ENCODE results near the gene CAPNS1. TPM values are rescaled to one million over a fixed set of nuclear protein-coding genes. Genes with fewer than 3 reads are reported as not detected.
"Not testable (repeated sequence)": the region's sequence is repeated elsewhere in the genome, so short reads cannot be mapped to it uniquely, and the experiment has no call there.

CAPNS1 gene
- total RNA-seq, 1 donor from 2014 or later = 103 TPM

DNA sequence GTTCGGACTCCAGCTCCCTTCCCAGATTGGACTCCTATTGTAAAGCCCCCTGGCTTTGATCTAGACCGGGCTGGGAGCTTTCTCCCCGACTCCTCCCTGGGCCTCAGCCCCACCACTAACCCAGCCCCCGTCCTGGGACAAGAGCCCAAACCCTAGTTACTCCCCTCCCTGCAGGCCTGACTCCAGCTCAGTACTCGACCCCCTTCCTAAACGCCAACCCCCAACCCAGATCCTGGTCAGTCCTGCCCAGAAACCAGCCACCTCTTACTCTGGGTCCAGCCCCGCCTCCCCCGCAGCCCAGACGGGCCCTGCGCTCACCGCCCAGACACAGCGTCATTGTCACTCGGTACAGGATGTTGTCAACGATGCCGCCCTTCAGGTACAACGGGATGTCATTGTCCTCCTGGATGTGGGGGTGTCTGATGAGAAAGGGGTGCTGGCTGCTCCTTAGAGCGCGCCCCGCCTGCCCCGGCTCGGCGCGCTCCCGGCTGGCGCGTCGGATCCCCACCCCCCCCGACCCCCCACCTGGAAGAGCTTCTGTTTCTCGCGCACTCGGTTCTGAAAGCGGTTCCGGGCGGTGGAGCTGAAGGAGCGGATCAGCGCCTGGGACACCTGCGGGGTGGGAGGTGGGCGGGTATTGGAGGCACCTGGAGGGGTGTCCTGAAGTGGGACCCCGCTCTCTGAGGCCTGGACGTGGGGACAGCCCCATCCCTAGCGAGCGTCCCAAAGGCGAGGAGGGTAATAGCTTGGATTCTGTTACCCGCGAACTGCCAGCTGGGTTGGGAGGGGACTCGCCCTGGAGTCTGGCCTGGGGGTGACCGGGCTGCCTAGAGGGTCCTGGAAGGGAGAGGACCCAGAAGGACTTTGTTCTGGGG lies 11.5 kb downstream of the CAPNS1 start:
- no peak for DNase-seq

- no peak for DNase-seq
Observed at GRCh38 chr19:36152019-36152351, 12.1 kb downstream of the CAPNS1 start.

- no peak for DNase-seq
Observed at GRCh38 chr19:36152352-36153091, 12.7 kb downstream of the CAPNS1 start, which contains the start of gene COX7A1. TSS of gene COX7A1 (minus strand) at chr19:36152447. CDS start at chr19:36152407, 40 bp downstream.

DNA sequence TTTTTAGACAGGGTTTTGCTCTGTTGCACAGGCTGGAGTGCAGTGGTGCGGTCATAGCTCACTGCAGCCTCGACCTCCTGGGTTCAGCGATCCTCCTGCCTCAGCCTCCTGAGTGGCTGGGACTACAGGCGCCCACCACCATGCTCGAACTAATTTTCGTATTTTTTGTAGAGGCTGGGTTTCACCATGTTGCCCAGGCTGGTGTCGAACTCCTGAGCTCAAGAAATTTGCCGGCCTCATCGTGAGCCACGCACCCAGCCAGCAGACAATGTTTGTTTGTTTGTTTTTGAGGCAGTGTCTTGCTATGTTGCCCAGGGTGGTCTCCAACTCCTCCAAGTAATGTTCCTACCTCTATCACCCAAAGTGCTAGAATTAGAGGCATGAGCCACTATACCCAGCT lies 13.3 kb downstream of the CAPNS1 start:
- no peak for DNase-seq

- no peak for DNase-seq
Observed at GRCh38 chr19:36160821-36161596, 21.1 kb downstream of the CAPNS1 start.

DNA sequence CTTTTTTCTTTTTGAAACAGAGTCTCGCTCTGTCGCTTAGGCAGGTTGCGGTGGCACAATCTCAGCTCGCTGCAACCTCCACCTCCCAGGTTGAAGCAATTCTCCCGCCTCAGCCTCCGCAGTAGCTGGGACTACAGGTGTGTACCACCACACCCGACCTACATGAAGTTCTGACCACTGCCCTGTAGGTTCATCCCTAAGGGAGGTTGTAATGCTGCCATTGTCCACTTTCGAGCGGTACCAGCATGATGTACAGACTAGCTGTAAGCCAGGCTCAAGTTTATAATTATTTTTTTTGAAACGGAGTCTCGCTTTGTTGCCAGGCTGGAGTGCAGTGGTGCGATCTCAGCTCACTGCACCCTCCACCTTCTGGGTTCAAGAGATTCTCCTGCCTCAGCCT lies 23.9 kb downstream of the CAPNS1 start:
- no peak for DNase-seq

DNA sequence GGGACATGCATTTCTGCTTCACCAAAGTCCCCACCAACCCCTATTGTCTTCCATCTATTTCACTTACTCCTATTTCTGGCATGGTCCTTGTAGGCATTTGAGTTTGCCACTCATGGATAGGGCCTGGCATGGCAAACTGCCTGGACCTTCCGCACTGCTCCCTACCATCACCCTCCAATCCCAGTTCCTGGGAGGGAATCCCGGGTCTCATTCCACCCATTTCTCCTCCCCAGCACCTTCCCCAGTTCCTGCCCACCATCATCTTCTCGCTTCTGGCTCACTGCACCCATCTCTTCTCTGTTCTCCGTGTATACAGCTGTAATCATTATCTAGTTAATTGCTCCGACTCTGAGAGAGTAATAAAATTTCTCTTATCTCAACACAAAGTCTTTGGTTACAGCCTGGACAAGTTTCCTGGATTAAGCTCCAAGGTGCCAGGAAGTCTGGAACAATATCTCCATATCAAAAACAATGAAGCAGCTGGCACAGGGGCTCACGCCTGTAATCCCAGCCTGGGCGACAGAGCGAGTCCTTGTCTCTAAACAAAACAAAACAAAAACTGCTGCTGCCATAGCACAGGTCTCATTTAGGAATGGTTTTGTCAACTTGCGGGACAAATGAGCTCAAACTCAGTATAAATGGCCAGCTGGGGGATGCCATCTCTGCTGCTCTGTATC lies 29.4 kb downstream of the CAPNS1 start:
- DNase-seq = no peak

GRCh38 chr19:36172852-36173251 lies 33.0 kb downstream of the CAPNS1 start:
- DNase-seq = no peak

GRCh38 chr19:36173846-36174245 lies 34.0 kb downstream of the CAPNS1 start:
- DNase-seq = not testable (repeated sequence)

DNA sequence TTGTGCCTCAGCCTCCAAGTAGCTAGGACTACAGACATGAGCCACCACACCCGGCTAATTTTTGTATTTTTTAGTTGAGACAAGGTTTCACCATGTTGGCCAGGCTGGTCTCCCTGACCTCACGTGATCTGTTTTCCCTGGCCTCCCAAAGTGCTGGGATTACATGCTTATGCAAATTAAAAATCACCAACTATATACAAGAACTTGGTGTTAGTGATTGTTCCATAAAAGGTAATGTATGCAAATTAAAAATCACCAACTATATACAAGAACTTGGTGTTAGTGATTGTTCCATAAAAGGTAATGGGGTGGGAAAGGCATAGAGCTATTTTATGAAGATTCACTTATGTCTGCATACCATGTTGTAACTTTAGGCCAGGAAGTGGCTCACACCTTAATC lies 39.2 kb downstream of the CAPNS1 start:
- DNase-seq = not testable (repeated sequence)

GRCh38 chr19:36182612-36183244 lies 42.9 kb downstream of the CAPNS1 start:
- DNase-seq = no peak

- no peak for DNase-seq
Observed at GRCh38 chr19:36183245-36183628, 43.4 kb downstream of the CAPNS1 start.

- DNase-seq = not testable (repeated sequence)
Observed at GRCh38 chr19:36186722-36187121, 46.9 kb downstream of the CAPNS1 start.

DNA sequence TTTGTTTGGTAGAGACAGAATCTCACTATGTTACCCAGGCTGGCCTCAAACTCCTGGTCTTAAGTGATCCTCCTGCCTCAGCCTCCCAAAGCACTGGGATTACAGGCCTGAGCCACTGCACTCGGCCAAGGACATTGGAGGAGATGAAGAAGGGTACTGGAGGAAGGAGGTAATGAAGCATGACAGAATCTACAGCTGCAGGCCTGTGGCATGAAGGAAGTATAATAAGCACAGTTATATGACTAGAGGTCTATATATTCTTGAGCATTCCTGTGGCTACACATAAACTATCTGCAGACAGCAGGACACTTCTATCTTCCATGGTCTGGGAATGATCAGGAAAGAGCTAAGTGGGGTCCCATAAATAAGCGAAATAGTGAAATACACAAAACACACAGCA lies 56.4 kb downstream of the CAPNS1 start:
- DNase-seq = no peak

GRCh38 chr19:36198119-36198518 lies 58.3 kb downstream of the CAPNS1 start:
- DNase-seq = peak; percentile 15

Other genes with a start within 250 kb of the CAPNS1 start
- gene NFKBID, start 239.5 kb upstream of the CAPNS1 start, total RNA-seq = 3.0 TPM
- gene HCST, start 237.5 kb upstream of the CAPNS1 start, total RNA-seq = not detected
- gene TYROBP, start 231.8 kb upstream of the CAPNS1 start, total RNA-seq = 3.1 TPM
- gene LRFN3, start 203.7 kb upstream of the CAPNS1 start, total RNA-seq = 10.5 TPM
- gene SDHAF1, start 144.9 kb upstream of the CAPNS1 start, total RNA-seq = 10.6 TPM
- not detected for gene SYNE4, start 131.3 kb upstream of the CAPNS1 start, total RNA-seq
- gene ALKBH6, start 125.9 kb upstream of the CAPNS1 start, total RNA-seq = 5.3 TPM
- gene CLIP3, start 107.2 kb upstream of the CAPNS1 start, total RNA-seq = 27.1 TPM
- gene THAP8, start 85.8 kb upstream of the CAPNS1 start, total RNA-seq = 1.9 TPM
- gene WDR62, start 85.2 kb upstream of the CAPNS1 start, total RNA-seq = 0.78 TPM
- not detected for gene OVOL3, start 28.9 kb upstream of the CAPNS1 start, total RNA-seq
- 64.7 TPM for gene POLR2I, start 25.2 kb upstream of the CAPNS1 start, total RNA-seq
- gene TBCB, start 24.6 kb upstream of the CAPNS1 start, total RNA-seq = 373 TPM
- gene COX7A1, start 12.4 kb downstream of the CAPNS1 start, total RNA-seq = 3.9 TPM
- gene ZNF565, start 74.6 kb downstream of the CAPNS1 start, total RNA-seq = 21.7 TPM
- gene ZNF146, start 75.0 kb downstream of the CAPNS1 start, total RNA-seq = 86.9 TPM
- gene ZFP14, start 239.1 kb downstream of the CAPNS1 start, total RNA-seq = 61.1 TPM

All from occipital lobe (tissue), 2 donors.